Coronary artery (tissue), 2 donors: ENCODE measurements around the gene NFYB.
"Not testable (repeated sequence)": the region's sequence is repeated elsewhere in the genome, so short reads cannot be mapped to it uniquely, and the experiment has no call there.

ENCODE experiments used
- DNase-seq: peaks from one replicate; pipeline ENCODE4 v3.0.0-alpha.2; 2017; ENCODE audit warnings: low spot score
- H3K27ac ChIP-seq, 2 donors: fragments of 200-600 bp; sonication (generic); one replicate each; pipeline ENCODE4 v1.5.1; 2016 to 2019
- H3K4me3 ChIP-seq: fragments of 200-600 bp; sonication (generic); 2 replicates; pipeline ENCODE4 v1.5.1; 2016; ENCODE audit warnings: mild to moderate bottlenecking, moderate library complexity
- CTCF ChIP-seq: fragments of 200-600 bp; sonication (generic); IDR thresholded peaks from one replicate; pipeline ENCODE4 v1.5.1; 2019; ENCODE audit warnings: antibody characterized with exemption

Gene NFYB

DNA sequence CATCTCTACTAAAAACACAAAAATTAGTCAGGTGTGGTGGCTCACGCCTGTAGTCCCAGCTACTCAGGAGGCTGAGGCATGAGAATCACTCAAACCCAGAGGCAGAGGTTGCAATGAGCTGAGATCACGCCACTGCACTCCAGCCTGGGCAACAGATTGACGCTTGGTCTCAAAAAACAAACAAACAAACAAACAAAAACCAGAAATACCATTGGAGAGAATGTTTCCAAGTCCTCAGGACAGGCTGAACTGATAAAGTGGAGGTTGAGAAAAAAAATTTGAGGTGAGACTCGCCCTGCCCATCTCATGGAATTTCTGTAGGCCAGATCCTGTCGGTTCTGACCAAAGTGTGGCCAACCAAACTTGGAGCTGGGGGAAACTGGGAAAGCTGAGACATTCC, 30.6 kb upstream of the NFYB start:
- H3K4me3 ChIP-seq, result no peak overlapping the region
- no peak for TF ChIP-seq CTCF
- no peak overlapping the region for H3K27ac ChIP-seq
- DNase-seq, result no peak

DNA sequence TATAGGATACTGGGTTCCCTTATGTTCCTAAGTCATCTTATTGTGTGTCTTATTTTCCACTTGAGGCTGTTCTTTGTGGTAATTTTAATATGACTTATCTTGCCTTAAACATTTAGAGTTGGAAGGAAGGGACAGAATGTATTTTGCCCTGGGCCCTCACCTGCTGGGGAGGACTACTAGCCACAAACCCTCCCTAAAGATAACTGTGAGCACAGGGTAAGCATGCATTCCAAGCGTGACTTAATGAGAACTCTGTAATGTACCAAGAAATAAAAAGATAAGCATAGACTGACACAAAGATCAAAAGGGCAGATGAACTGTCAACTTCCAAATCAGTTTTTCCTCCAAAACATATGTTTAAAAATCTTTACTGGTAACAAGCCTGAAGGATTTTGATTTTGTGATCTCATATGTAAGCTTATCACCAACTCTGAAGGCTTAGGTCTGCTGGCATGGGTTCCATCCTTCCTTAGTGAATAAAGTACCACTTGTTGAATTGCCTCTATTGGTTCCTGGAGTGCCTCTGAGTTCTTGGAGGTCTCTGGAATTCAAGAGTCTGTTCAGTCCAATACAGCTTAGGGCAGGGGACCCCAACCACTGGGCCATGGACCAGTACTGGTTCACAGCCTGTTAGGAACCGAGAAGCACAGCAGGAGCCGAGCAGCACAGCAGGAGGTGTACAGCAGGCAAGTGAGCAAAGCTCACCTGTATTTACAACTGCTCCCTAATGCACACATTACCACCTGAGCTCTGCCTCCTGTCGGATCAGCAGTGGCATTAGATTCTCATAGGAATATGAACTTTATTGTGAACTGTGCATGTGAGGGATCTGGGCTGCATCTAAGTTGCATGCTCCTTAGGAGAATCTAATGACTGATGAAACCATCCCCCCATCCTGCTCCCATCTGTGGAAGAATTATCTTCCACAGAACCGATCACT, 29.8 kb upstream of the NFYB start:
- no peak for DNase-seq
- no peak overlapping the region for H3K4me3 ChIP-seq
- H3K27ac ChIP-seq, result no peak overlapping the region
- TF ChIP-seq CTCF, result no peak

DNA sequence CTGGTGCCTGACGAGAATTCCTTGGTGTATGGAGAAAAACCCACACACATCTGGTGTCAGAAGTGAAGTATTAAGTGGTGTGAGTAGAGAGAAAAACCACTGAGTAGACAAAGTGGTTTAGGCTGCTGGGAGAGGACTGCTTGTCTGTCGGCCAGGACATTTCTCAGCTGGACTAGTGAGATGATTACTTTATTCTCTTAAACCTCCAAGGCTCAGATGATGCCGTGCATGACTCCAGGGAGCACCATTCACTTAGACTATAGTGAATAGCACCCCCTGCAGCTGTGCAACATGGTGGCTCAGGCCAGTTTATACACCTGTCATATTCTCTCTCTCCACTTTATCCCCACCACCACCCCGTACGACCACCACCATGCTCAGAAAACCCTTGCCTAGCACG, 28.5 kb upstream of the NFYB start:
- peak overlapping the region in 1 of 2 donors; percentile 50 for H3K27ac ChIP-seq
- no peak for DNase-seq
- no peak overlapping the region for H3K4me3 ChIP-seq
- TF ChIP-seq CTCF, result no peak

- DNase-seq, result peak; percentile 17
- no peak for TF ChIP-seq CTCF
- no peak overlapping the region for H3K4me3 ChIP-seq
- H3K27ac ChIP-seq, result peak overlapping the region in 1 of 2 donors; percentile 50
Measured at GRCh38 chr12:104165801-104166200, 27.8 kb upstream of the NFYB start.

- H3K27ac ChIP-seq, result no peak overlapping the region
- TF ChIP-seq CTCF, result no peak
- no peak for DNase-seq
Measured at GRCh38 chr12:104164634-104165033, 26.6 kb upstream of the NFYB start.

DNA sequence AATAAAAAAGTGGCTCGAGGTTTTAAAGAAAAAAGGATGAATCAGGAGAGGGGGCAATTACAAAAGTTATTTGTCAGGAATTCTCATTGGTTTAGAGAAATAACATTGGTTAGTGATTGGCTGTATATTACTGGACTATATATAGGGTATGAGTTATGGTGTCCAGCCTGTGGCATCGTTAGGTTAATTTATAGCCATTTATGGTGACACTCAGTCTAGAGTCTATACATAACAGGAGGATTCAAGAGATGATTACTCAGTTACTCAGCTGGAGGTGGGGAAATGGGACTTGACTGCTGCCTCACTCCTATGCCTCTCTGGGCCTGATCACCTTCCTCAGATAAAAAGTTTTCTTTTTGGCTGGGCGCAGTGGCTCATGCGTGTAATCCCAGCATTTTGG, 25.6 kb upstream of the NFYB start:
- no peak overlapping the region for H3K4me3 ChIP-seq
- no peak overlapping the region for H3K27ac ChIP-seq
- DNase-seq, result no peak
- no peak for TF ChIP-seq CTCF

More at GRCh38 chr12:104164634-104165033, 26.6 kb upstream of the NFYB start:
- H3K4me3 ChIP-seq, result no peak overlapping the region

DNA sequence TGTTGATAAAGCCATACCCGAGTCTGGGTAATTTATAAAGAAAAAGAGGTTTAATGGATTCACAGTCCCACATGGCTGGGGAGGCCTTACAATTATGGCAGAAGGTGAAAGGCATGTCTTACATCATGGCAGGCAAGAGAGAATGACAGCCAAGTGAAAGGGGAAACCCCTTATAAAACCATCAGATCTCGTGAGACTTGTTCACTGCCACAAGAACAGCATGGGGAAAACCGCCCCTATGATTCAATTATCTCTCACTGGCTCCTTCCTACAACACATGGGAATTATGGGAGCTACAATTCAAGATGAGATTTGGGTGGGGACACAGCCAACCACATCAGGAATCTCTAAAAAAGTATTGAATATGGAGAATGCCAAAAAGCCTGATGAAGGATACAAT, 25.0 kb upstream of the NFYB start:
- DNase-seq, H3K27ac ChIP-seq, H3K4me3 ChIP-seq: not testable (repeated sequence)
